GM18867 (cell line): ENCODE results near the gene TTC23L.
"Not testable (repeated sequence)": the region's sequence is repeated elsewhere in the genome, so short reads cannot be mapped to it uniquely, and the experiment has no call there.

ENCODE experiments used
- ATAC-seq: cut with Tn5 transposase; IDR thresholded peaks from one replicate; pipeline ENCODE4 v1.9.1; 2021; ENCODE audit warnings: mild to moderate bottlenecking, moderate library complexity; ENCODE audit not compliant: unreplicated experiment

The TTC23L gene

DNA sequence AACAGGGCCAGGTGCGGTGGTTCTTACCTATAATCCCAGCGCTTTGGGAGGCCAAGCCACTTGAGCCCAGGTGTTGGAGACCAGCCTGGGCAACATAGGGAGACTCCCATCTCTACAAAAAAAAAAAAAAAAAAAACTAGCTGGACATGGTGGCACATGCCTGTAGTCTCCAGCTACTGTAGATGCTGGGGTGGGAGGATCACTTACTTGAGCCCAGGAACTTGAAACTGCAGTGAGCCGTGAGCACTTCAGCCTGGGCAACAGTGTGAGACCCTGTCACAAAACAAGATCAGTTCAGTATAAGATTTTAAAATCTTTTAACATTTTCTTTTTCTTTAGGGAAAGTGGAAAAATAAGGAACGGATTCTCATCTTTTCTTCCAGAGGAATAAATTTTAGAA, 79.1 kb downstream of the TTC23L start:
- no peak for ATAC-seq

GRCh38 chr5:34919077-34919476, 80.1 kb downstream of the TTC23L start:
- no peak for ATAC-seq

- ATAC-seq, result not testable (repeated sequence)
Observed at GRCh38 chr5:34923256-34923655, 84.3 kb downstream of the TTC23L start.

DNA sequence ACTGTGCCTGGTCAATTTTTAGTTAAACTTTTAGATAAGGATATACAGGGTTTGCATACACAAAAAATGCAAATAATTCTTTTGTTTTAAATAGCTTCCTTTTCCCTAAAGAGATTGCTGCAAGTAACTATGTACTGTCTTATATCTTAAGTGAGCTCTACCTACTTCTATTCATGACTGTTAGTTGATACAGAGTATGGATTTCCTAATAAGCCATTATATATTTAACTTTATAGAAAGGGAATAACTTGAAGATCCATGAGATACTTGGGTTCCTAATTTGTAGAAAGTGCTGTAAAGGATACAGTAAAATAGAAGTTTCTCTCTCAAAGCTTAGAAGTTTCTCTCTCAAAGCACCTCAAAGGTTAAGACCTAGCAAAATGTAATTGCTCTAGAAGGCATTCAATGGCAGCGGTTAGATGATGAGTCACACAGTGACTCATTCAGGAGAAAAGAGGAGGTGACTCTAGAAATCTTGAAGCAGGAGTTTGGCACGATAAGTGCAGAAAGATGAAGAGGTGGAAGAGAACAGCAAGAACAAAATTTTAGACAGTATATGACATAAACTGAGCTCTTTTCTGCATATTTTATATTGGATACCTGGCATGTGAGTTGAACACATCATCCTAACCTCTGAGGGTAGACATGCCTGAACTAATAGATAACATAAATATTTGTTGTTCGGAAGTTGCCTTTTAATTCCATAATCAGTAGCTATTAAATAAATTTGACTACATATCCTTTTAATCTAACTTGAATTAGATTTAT, 84.9 kb downstream of the TTC23L start:
- ATAC-seq, result peak; percentile 66

DNA sequence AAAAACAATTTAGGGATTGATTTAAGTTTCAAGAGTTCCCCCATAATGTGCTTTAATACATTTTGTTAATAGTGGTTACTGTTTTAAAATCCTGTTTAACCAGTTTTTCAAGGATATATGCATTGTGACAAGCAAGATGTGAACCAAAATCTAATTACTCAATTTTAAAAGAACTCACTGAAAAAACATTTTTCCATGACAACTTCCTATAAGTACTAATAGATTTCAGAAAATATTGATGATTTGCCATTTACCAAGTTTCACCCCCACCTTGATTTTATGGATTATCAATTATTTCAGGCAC, 85.5 kb downstream of the TTC23L start:
- no peak for ATAC-seq

DNA sequence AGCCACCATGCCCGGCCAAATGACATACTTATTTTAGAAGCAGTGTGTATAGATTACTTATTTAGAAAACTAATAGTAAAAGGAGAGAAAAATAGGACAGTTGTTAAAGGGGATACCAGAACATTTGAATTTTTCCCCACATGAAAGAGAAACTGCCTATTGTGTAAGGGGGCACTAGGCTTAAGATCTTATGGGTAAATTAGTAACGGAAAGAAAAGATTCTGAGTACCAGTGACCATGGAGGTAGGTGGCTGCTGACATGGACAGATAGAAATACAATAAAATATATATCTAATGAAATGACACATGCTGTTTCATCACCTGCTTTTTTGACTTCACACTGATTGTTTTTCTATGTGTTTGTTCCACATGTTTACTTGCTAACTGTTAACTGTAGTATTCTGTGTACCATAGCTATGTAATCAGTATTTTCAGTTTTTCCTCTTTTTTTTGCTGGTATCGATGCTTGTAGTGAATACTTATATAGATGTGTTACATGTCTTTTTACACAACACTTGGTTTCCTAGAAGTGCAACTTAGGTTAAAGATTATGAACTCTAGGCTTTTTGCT, 87.4 kb downstream of the TTC23L start:
- no peak for ATAC-seq

- ATAC-seq, result no peak
Observed at GRCh38 chr5:34927785-34928184, 88.8 kb downstream of the TTC23L start.

DNA sequence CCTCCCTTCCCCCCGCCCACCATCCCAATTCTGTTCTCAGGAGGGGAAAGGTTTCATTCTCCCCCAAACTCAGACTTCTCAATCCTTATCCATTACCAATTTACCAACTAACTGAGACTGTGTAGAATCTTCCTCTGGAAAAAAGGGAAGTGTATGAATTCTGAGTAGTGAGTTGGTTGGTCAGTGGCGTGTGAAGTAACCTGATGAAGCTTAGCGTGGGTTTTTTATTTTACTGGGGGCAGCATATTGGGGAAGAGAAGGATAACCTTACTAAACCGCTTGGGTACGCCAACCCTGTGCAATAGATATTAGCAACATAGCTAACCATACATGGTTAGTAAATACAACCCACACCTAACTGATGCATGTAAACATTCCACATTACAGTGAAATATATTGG, 89.3 kb downstream of the TTC23L start:
- no peak for ATAC-seq

DNA sequence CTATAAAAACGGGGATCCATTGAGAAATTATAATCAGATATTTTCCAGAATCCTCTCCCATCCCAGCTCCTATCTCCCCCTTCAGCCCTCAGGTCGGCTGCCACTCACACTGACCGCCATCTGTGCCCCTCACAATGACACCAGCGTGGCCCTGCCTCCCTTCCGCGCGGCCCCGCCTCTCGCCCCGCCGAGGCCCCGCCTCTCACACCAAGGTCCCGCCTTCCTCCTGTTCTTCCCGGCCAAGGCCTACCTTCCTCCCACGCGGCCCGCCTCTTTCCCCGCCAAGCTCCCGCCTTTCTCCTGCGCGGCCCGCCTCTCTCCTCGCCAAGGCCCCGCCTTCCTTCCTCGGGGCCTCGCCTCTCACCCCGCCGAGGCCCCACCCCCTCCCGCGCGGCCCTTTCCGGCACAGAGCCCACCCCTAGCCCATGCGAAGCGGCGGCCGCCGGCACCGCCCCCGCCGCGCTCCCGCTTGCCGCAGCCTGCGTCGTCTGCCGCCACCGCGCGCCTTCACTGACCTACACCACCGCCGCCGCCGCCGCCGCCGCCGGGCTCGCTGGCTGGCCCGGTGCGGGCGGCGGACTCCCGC, 90.3 kb downstream of the TTC23L start, which contains the start of gene DNAJC21:
DNAJC21 (plus strand) TSS at position 426 of the 586 bp plus-strand sequence. CDS start 261 bp downstream, outside the sequence.
- ATAC-seq, result peak; percentile 86

- peak; percentile 78 for ATAC-seq
Observed at GRCh38 chr5:34929720-34930461, 90.9 kb downstream of the TTC23L start.

DNA sequence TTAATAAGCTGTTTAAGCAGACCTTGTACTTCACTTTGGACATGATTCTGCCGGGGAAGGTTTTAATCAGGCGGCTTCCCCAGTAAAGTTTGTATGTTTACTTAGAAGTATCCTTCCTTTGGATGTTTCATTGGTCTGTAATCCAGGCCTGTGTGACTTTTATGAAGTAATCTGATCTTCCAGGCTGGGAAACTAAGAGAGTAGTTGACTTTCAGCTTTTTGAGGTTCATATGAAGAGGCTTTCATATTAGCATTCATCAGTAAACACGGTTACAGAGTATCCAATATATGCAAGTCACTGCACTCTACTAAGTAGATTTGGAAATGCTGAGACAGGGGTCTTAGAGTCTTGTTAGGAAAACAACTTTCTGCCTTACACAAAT, 91.5 kb downstream of the TTC23L start:
- no peak for ATAC-seq

- no peak for ATAC-seq
Observed at GRCh38 chr5:34930870-34931269, 91.9 kb downstream of the TTC23L start.

DNA sequence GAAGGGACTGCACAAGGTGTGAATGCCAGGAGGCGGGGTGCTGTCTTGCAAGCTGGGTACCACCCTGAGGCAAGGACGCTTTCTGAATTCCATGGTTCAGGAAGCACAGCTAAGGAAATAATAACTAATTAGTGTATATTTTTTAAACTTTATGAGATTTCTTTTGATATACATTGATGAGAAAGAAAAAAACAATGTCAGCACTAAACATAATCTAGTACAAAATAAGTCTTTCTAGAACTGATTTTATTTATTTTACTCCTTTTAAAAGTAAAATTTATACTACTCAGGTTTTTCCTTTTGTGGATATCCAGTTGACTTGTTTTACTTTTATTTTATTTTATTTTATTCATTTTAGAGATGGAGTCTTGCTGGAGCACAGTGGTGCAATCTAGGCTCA, 94.0 kb downstream of the TTC23L start:
- no peak for ATAC-seq

- no peak for ATAC-seq
Observed at GRCh38 chr5:34941936-34942335, 103.0 kb downstream of the TTC23L start.

GRCh38 chr5:34944044-34944443, 105.1 kb downstream of the TTC23L start:
- no peak for ATAC-seq

- no peak for ATAC-seq
Observed at GRCh38 chr5:34944460-34945047, 105.6 kb downstream of the TTC23L start.
